Activated CD8-positive, alpha-beta T cell treated with anti-CD3 and anti-CD28 coated beads for 36 hours (primary cell): ENCODE results near the gene CTCF. TPM values are rescaled to one million over a fixed set of nuclear protein-coding genes. Genes with fewer than 3 reads are reported as not detected.
A peak's percentile ranks its signal among the peaks of the same experiment; 100 is the strongest.

ENCODE experiments used
- ATAC-seq: fragments of 200-7000 bp; cut with Tn5 transposase; one replicate; pipeline ENCODE4 v1.10.0; 2021; ENCODE audit warnings: mild to moderate bottlenecking, moderate library complexity
- CTCF ChIA-PET: fragments of 350-600 bp; sonication (Branson Sonifier 250); formaldehyde crosslinking; loops from one replicate; lab custom pipeline; 2021; ENCODE audit warnings: antibody characterized with exemption; lab: Charles Lee
- POLR2A ChIA-PET: fragments of 350-600 bp; sonication (Branson Sonifier 250); formaldehyde crosslinking; loops from one replicate; lab custom pipeline; 2021; ENCODE audit warnings: antibody characterized with exemption; lab: Charles Lee
- DNase-seq: peaks from one replicate; pipeline ENCODE4 v3.0.0-alpha.2; 2020
- H3K27ac Mint-ChIP-seq: one replicate; pipeline ENCODE4 v1.8.0; 2021; ENCODE audit warnings: mild to moderate bottlenecking, mixed read lengths
- H3K27me3 Mint-ChIP-seq: one replicate; pipeline ENCODE4 v1.8.0; 2021; ENCODE audit warnings: mixed read lengths
- H3K36me3 Mint-ChIP-seq: one replicate; pipeline ENCODE4 v1.8.0; 2021; ENCODE audit warnings: low read depth, mixed read lengths
- H3K4me1 Mint-ChIP-seq: one replicate; pipeline ENCODE4 v1.8.0; 2021; ENCODE audit warnings: low read depth, mixed read lengths
- H3K4me3 Mint-ChIP-seq: one replicate; pipeline ENCODE4 v1.8.0; 2021; ENCODE audit warnings: mild to moderate bottlenecking, moderate library complexity, mixed read lengths
- H3K9me3 Mint-ChIP-seq: one replicate; pipeline ENCODE4 v1.8.0; 2021; ENCODE audit warnings: mixed read lengths
- CTCF ChIP-seq: fragments of 200-600 bp; IDR thresholded peaks from one replicate; pipeline ENCODE4 v1.8.0; 2022; ENCODE audit warnings: antibody characterized with exemption, mild to moderate bottlenecking
- intact Hi-C: fragments of 100-400 bp; cut with micrococcal nuclease; formaldehyde crosslinking; loops from one replicate; pipeline ENCODE4 v1.10.0; 2022
- total RNA-seq, 2 experiments: library from RNA; stranded (reverse); gene quantifications; one replicate each; pipeline ENCODE4 v1.2.3, GENCODE V29; 2021

CTCF gene
- total RNA-seq, 2 experiments from 2014 or later: 47.4 to 50.6 TPM

DNA sequence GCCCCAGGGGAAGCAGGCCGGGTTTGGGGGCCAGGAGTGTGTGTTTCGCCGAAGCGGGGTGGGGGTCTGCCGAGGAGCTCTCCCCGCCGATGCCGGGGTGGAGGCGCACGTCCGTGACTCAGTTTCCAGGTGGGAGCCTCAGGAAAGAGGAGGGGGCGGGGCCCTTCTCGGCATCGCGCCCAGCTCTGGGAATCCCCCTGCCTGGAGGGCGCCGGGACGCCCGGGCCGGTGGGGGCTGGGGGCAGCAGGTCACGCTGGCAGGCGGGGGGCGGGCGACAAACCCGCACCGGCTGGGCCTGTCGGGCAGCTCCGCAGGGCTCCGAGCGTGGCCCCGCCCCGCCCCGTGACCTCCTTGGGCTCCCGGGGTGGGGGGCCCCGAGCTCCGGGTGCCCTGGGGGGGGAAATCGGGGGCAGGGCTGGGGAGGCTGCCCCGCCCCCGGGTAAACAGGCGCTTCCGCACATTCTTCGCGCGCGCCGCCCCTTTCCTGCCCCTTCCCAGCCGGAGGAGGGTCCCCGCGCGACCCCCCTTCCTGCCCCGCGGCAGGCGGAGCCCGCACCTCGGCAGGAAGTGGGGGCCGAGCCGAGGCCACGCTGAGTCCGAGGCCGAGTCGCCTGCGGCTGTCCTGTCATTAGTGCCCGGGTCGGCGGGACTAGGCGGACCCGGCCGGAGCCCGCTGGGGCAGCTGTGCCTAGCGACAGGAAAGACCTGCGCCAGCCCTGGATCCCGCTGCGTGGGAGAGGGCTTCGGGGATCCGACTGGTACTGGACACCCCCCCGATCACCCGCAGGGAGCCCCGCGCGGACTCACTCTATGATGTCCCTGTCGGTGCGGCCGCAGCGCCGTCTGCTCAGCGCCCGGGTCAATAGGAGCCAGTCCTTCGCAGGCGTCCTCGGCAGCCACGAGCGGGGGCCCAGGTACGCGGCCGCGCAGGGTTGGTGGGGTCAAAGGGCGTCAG, 24.4 kb upstream of the CTCF start:
- no peak for TF ChIP-seq CTCF
- Mint-ChIP-seq H3K27ac (peak overlapping the region; percentile 55), H3K4me3 (peak overlapping the region; percentile 74), H3K9me3 (no peaks in the 10 kb centered on the region), H3K27me3 (peaks cover 5% of the 10 kb centered on the region), H3K36me3 (peaks cover 11% of the 10 kb centered on the region), H3K4me1 (peaks cover 37% of the 10 kb centered on the region)
- peak; percentile 45 for ATAC-seq
- CTCF ChIA-PET: interaction anchor here (1.1 to 11.4 kb wide), 13 partner anchors 9 to 121 kb away, joined by 3 to 135 read pairs (median 5); partner anchors contain the start of genes ATP6V0D1, CARMIL2 and RIPOR1
- POLR2A ChIA-PET: interaction anchor here (0.6 to 2.2 kb wide), 9 partner anchors 9 to 129 kb away, joined by 3 to 9 read pairs (median 4); partner anchors contain the start of genes ATP6V0D1, C16orf86, CTCF and ENKD1
- peak; percentile 65 for DNase-seq
- intact Hi-C loops: no loop called here

GRCh38 chr16:67538666-67539101, 23.6 kb upstream of the CTCF start:
- H3K36me3 Mint-ChIP-seq: peaks cover 11% of the 10 kb centered on the region
- ChIA-PET CTCF (interaction anchor here (0.6 to 11.4 kb wide), 3 partner anchors 9 to 53 kb away, joined by 3 to 135 read pairs (median 43); no protein-coding TSS in a partner anchor), POLR2A (interaction anchor here (0.6 to 1.0 kb wide), 2 partner anchors 22 to 54 kb away, joined by 3 to 9 read pairs; no protein-coding TSS in a partner anchor)
- peak overlapping the region; percentile 64 for H3K4me3 Mint-ChIP-seq
- DNase-seq (peak; percentile 3), ATAC-seq (no peak)
- peaks cover 40% of the 10 kb centered on the region for H3K4me1 Mint-ChIP-seq
- no peak overlapping the region for H3K27ac Mint-ChIP-seq
- TF ChIP-seq CTCF: no peak
- H3K9me3 Mint-ChIP-seq: no peaks in the 10 kb centered on the region
- peaks cover 3% of the 10 kb centered on the region for H3K27me3 Mint-ChIP-seq
- intact Hi-C loops: no loop called here

GRCh38 chr16:67539271-67539670, 23.1 kb upstream of the CTCF start:
- DNase-seq: peak; percentile 15
- peaks cover 40% of the 10 kb centered on the region for H3K4me1 Mint-ChIP-seq
- POLR2A ChIA-PET: interaction anchor here (0.6 to 1.8 kb wide), 6 partner anchors 8 to 54 kb away, joined by 3 to 9 read pairs (median 4); partner anchors contain the start of gene RIPOR1

More at GRCh38 chr16:67539271-67539670, 23.1 kb upstream of the CTCF start:
- H3K27ac Mint-ChIP-seq: no peak overlapping the region
- H3K27me3 Mint-ChIP-seq: peaks cover 3% of the 10 kb centered on the region
- H3K4me3 Mint-ChIP-seq: peak overlapping the region; percentile 64
- intact Hi-C loops: no loop called here
- no peak for ATAC-seq
- H3K9me3 Mint-ChIP-seq: no peaks in the 10 kb centered on the region
- H3K36me3 Mint-ChIP-seq: peaks cover 11% of the 10 kb centered on the region
- no peak for TF ChIP-seq CTCF
- CTCF ChIA-PET: interaction anchor here (0.6 to 11.4 kb wide), 3 partner anchors 17 to 106 kb away, joined by 3 to 135 read pairs (median 3); partner anchors contain the start of gene CARMIL2
